Endothelial cell of umbilical vein (primary cell): ENCODE data around the gene GGTA1. TPM values are rescaled to one million over a fixed set of nuclear protein-coding genes. Genes with fewer than 3 reads are reported as not detected.

Experiments
- BruUV-seq: library from RNA; stranded (reverse); fragments of 400-500 nt; replicated peaks from 2 replicates; lab custom pipeline; 2021; lab: Mats Ljungman, UMichigan
- CTCF ChIA-PET: fragments of 300-600, 350-600 bp; sonication (Branson Sonifier 250); formaldehyde crosslinking; loops from one replicate; lab custom pipeline; 2021; ENCODE audit warnings: antibody characterized with exemption, inconsistent platforms; lab: Charles Lee
- POLR2A ChIA-PET: fragments of 300-600, 350-600 bp; sonication (Branson Sonifier 250); formaldehyde crosslinking; loops from one replicate; lab custom pipeline; 2021; ENCODE audit warnings: antibody characterized with exemption, inconsistent platforms; lab: Charles Lee
- DNase-seq: peaks from one replicate; pipeline ENCODE4 v3.0.0-alpha.2; 2011; ENCODE audit warnings: low read depth, low spot score
- FAIRE-seq: peaks from 2 replicates; lab custom pipeline; 2011; peaks lifted over from hg19 to GRCh38; lab: Jason Lieb, UNC
- H2AFZ ChIP-seq: 2 replicates; pipeline ENCODE4 v1.6.0; 2012; ENCODE audit warnings: low read depth, low read length, control low read depth, inconsistent platforms
- H3K27ac ChIP-seq: 2 replicates; pipeline ENCODE4 v1.5.1; 2011; ENCODE audit warnings: low read depth, mild to moderate bottlenecking, control low read depth, low read length, moderate library complexity; ENCODE audit not compliant: insufficient read depth
- H3K27me3 ChIP-seq, 2 experiments: 2 replicates each; pipeline versions ENCODE4 v1.6.0 to v1.6.1; 2011; ENCODE audit warnings: low read length in 2 of 2, mixed read lengths in 1 of 2; ENCODE audit not compliant: control insufficient read depth in 2 of 2, insufficient read depth in 2 of 2
- H3K36me3 ChIP-seq, 2 experiments: 2 replicates in 1 of 2; 3 replicates in 1 of 2; pipeline ENCODE4 v1.5.1; 2011; ENCODE audit warnings: low read length in 2 of 2, mild to moderate bottlenecking in 1 of 2, moderate library complexity in 1 of 2; ENCODE audit not compliant: control insufficient read depth in 2 of 2, insufficient read depth in 2 of 2; ENCODE audit errors: extremely low read depth in 1 of 2
- H3K4me1 ChIP-seq: 3 replicates; pipeline ENCODE4 v1.5.1; 2011; ENCODE audit warnings: mild to moderate bottlenecking, low read length; ENCODE audit not compliant: control insufficient read depth, insufficient read depth; ENCODE audit errors: extremely low read depth
- H3K4me2 ChIP-seq: 2 replicates; pipeline ENCODE4 v1.6.1; 2011; ENCODE audit warnings: low read length, control low read depth, mixed read lengths; ENCODE audit not compliant: insufficient read depth
- H3K4me3 ChIP-seq, 3 experiments: fragments of 200-600 bp in 1 of 3; sonication (generic), shearing (Covaris generic) in 1 of 3; replicated peaks in 1 of 3; 2 replicates each; pipeline ENCODE4 v1.5.1; 2011 to 2016; ENCODE audit warnings: control low read depth in 3 of 3, low read length in 3 of 3, mild to moderate bottlenecking in 2 of 3, inconsistent platforms in 1 of 3, low read depth in 1 of 3, moderate library complexity in 1 of 3; ENCODE audit not compliant: insufficient read depth in 1 of 3
- H3K79me2 ChIP-seq: 2 replicates; pipeline ENCODE4 v1.6.0; 2012; ENCODE audit warnings: low read length, inconsistent platforms; ENCODE audit not compliant: control insufficient read depth, insufficient read depth
- H3K9ac ChIP-seq: replicated peaks from 2 replicates; pipeline ENCODE3; 2011; ENCODE audit warnings: low read length, control low read depth; ENCODE audit not compliant: insufficient read depth; ENCODE audit errors: extremely low read depth
- H3K9me1 ChIP-seq: replicated peaks from 3 replicates; pipeline ENCODE4 v1.6.0; 2011; ENCODE audit warnings: mild to moderate bottlenecking, low read length; ENCODE audit not compliant: control insufficient read depth, insufficient read depth; ENCODE audit errors: extremely low read depth
- H3K9me3 ChIP-seq: replicated peaks from 2 replicates; pipeline ENCODE4 v1.5.1; 2012; ENCODE audit warnings: low read length, inconsistent platforms; ENCODE audit not compliant: control insufficient read depth, insufficient read depth
- H4K20me1 ChIP-seq: replicated peaks from 2 replicates; pipeline ENCODE3; 2011; ENCODE audit warnings: mild to moderate bottlenecking, low read length; ENCODE audit not compliant: control insufficient read depth, insufficient read depth; ENCODE audit errors: extremely low read depth
- EZH2 ChIP-seq: IDR thresholded peaks from 2 replicates; pipeline ENCODE4 v1.6.1; 2012; ENCODE audit warnings: borderline replicate concordance, low read depth, mild to moderate bottlenecking, moderate library complexity, low read length, inconsistent platforms; ENCODE audit not compliant: severe bottlenecking
- FOS ChIP-seq: IDR thresholded peaks from 2 replicates; pipeline ENCODE4 v1.6.1; 2011; ENCODE audit warnings: mild to moderate bottlenecking, low read length, moderate library complexity, borderline replicate concordance; ENCODE audit not compliant: insufficient read depth
- GATA2 ChIP-seq: IDR thresholded peaks from 2 replicates; pipeline ENCODE4 v1.7.0; 2011; ENCODE audit warnings: low read depth, mild to moderate bottlenecking, moderate library complexity, mixed read lengths, low read length; ENCODE audit not compliant: insufficient read length, insufficient read depth
- JUN ChIP-seq: IDR thresholded peaks from 2 replicates; pipeline ENCODE4 v1.6.1; 2011; ENCODE audit warnings: borderline replicate concordance, low read depth; ENCODE audit not compliant: insufficient read length, insufficient read depth
- MYC ChIP-seq: IDR thresholded peaks from one replicate; pipeline ENCODE4 v1.6.1; 2011; ENCODE audit warnings: mild to moderate bottlenecking, low read depth, low read length
- POLR2A ChIP-seq: IDR thresholded peaks from 2 replicates; pipeline ENCODE4 v1.6.1; 2012; ENCODE audit warnings: low read depth, mild to moderate bottlenecking, control low read depth, low read length
- POLR2AphosphoS5 ChIP-seq: IDR thresholded peaks from 2 replicates; pipeline ENCODE4 v1.6.1; 2012; ENCODE audit warnings: low read depth, mild to moderate bottlenecking, control low read depth, low read length, moderate library complexity; ENCODE audit not compliant: insufficient read depth
- dilution Hi-C: fragments of 300-500 bp; cut with MboI; formaldehyde crosslinking; loops from one replicate; pipeline ENCODE4 v1.15.0; 2019; ENCODE audit warnings: low sequenced_read_pairs; ENCODE audit not compliant: extremely low pct_ligation_motif_present
- intact Hi-C: fragments of 100-400 bp; cut with micrococcal nuclease; formaldehyde crosslinking; loops from one replicate; pipeline ENCODE4 v1.10.0; 2022
- polyA plus RNA-seq, 4 experiments: library from polyadenylated mRNA; depleted of rRNA in 3 of 4; stranded (reverse) in 3 of 4; unstranded in 1 of 4; fragments of >200 nt; gene quantifications; 2 replicates each; pipeline versions ENCODE4 v1.2.1 to v1.2.3, GENCODE V29; 2011 to 2012; ENCODE audit warnings: missing spikeins in 1 of 4
- total RNA-seq: library from RNA; stranded (reverse); gene quantifications from 2 replicates; pipeline ENCODE4 v1.2.3, GENCODE V29; 2021
- TF ChIP-seq, protein P1 (sequence below): IDR thresholded peaks from 2 replicates; pipeline ENCODE4 v1.6.1; 2011; ENCODE audit not compliant: insufficient read depth, insufficient read length
- TF ChIP-seq, protein P2 (sequence below), 2 donors: IDR thresholded peaks; 1 replicate in 1 of 2; 2 replicates in 1 of 2; pipeline ENCODE4 v1.5.1; 2011; ENCODE audit warnings: low read length in 2 of 2, mild to moderate bottlenecking in 2 of 2, moderate library complexity in 2 of 2, control low read depth in 1 of 2, inconsistent platforms in 1 of 2, low read depth in 1 of 2; ENCODE audit not compliant: insufficient read depth in 1 of 2; ENCODE audit errors: extremely low read depth in 1 of 2

The GGTA1 gene
- total and polyA plus RNA-seq, 2 donors (not counting 3 experiments of a cell fraction or from before 2014, with no cell fraction given), result not detected

DNA sequence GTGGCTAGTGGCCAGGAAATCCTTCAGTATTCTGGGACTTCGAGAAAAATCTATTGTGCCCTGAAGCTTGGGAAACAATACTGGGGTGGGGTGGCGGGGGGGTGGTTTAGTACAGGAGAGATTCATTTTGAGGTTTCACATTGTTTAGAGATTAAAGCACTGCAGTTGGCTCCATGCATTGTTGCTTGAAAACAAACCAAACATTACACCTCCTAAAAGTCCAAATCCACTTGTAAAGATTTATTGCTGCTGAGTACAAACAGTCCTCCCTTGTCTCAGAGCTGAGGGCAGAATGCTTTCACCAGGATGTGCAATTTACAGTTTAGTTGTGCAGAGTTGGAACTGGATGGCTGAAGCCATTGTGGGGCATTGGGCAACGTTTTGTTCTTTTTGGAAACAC is 49.4 kb downstream of the GGTA1 start:
- ChIA-PET CTCF (interaction anchor here (1.1 to 1.7 kb wide), 2 partner anchors 10 to 12 kb away, joined by 5 to 7 read pairs; no protein-coding TSS in a partner anchor), POLR2A (no interaction called here)
- Histone ChIP-seq H3K79me2 (no peaks in the 10 kb centered on the region), H3K9me1 (no peaks in the 10 kb centered on the region), H3K9me3 (no peaks in the 10 kb centered on the region), H3K27ac (no peak overlapping the region), H2AFZ (no peak overlapping the region), H3K36me3 (no peaks in the 10 kb centered on the region), H4K20me1 (no peaks in the 10 kb centered on the region), H3K4me3 (no peak overlapping the region), H3K4me1 (no peaks in the 10 kb centered on the region), H3K27me3 (peaks cover 20 to 22% of the 10 kb centered on the region in 2 experiments), H3K9ac (no peak overlapping the region), H3K4me2 (no peak overlapping the region)
- no peak for DNase-seq
- no peak for FAIRE-seq
- TF ChIP-seq EZH2, result no peak
- TF ChIP-seq JUN, result no peak
- no TSS peak for BruUV-seq
- intact Hi-C loops, result no loop called here
- dilution Hi-C loops, result no loop called here

DNA sequence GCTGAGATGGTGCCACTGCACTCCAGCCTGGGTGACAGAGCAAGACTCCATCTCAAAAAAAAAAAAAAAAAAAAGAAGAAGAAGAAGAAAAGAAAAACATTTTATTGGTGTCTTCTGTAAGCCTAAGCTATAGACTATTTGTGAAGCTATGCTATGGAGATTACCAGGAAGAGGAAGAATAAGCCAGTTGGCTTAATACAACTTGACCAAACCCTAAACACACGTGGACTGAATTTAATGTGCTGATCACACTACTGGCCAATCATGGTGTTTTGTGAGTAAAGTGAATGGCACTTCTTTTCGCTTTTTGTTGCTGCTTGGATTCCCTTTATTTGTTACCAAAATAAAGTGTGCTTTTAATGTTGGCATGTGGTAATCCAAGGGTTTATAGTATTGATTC is 49.9 kb downstream of the GGTA1 start:
- TF ChIP-seq POLR2AphosphoS5 (no peak), GATA2 (no peak), POLR2A (no peak), FOS (no peak), MYC (no peak), EZH2 (no peak), JUN (no peak)
- TF ChIP-seq, protein P1, sequence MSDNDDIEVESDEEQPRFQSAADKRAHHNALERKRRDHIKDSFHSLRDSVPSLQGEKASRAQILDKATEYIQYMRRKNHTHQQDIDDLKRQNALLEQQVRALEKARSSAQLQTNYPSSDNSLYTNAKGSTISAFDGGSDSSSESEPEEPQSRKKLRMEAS, result no peak
- TF ChIP-seq, protein P2, sequence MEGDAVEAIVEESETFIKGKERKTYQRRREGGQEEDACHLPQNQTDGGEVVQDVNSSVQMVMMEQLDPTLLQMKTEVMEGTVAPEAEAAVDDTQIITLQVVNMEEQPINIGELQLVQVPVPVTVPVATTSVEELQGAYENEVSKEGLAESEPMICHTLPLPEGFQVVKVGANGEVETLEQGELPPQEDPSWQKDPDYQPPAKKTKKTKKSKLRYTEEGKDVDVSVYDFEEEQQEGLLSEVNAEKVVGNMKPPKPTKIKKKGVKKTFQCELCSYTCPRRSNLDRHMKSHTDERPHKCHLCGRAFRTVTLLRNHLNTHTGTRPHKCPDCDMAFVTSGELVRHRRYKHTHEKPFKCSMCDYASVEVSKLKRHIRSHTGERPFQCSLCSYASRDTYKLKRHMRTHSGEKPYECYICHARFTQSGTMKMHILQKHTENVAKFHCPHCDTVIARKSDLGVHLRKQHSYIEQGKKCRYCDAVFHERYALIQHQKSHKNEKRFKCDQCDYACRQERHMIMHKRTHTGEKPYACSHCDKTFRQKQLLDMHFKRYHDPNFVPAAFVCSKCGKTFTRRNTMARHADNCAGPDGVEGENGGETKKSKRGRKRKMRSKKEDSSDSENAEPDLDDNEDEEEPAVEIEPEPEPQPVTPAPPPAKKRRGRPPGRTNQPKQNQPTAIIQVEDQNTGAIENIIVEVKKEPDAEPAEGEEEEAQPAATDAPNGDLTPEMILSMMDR (IDR thresholded peaks at IDR 0.05; ENCODE audit: extremely low read depth in 1 of 2, insufficient read depth in 1 of 2, low read depth in 1 of 2, low read length in 2 of 2), result no peak
- DNase-seq (no peak), FAIRE-seq (no peak)
- H3K27me3 ChIP-seq, result peaks cover 23 to 26% of the 10 kb centered on the region in 2 experiments
- no peak overlapping the region for H2AFZ ChIP-seq
- no peak overlapping the region for H3K27ac ChIP-seq
- H3K9me3 ChIP-seq, result no peaks in the 10 kb centered on the region
- no peak overlapping the region for H3K4me2 ChIP-seq
- H3K36me3 ChIP-seq, result no peaks in the 10 kb centered on the region
- dilution Hi-C loops (no loop called here), intact Hi-C loops (no loop called here)
- no peaks in the 10 kb centered on the region for H4K20me1 ChIP-seq
- CTCF ChIA-PET, result no interaction called here
- H3K4me1 ChIP-seq, result no peaks in the 10 kb centered on the region
- no TSS peak for BruUV-seq
- H3K4me3 ChIP-seq, result no peak overlapping the region
- no peaks in the 10 kb centered on the region for H3K9me1 ChIP-seq
- H3K79me2 ChIP-seq, result no peaks in the 10 kb centered on the region
- H3K9ac ChIP-seq, result no peak overlapping the region
- POLR2A ChIA-PET, result no interaction called here
